ENCODE results near the gene ROR2.

DNA sequence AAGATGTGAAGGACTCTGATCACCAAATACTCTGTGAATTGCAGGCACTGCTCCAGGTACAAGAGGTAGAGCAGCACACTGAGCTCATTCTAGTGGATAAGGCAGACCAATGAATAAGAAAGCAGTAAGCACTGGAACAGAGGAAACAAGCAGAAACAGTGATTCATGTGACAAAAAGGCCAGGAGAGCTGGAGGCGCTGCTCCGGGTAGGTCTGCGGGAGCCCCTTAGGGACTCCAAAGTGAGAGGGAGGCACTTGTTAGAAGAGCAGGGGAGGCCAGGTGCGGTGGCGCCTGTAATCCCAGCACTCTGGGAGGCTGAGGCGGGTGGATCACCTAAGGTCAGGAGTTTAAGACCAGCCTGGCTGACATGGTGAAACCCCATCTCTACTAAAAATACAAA is 294.8 kb downstream of the ROR2 start:
- TF ChIP-seq NFIC (IDR thresholded peaks at IDR 0.05) (no peak), TAF1 (IDR thresholded peaks at IDR 0.05; ENCODE audit: low read depth) (no peak), RAD21 (IDR thresholded peaks at IDR 0.05; ENCODE audit: low read depth) (no peak), EP300 (IDR thresholded peaks at IDR 0.05; ENCODE audit: borderline replicate concordance) (no peak)

All from Ishikawa (cell line).